ENCODE data around the gene USP53.

Gene USP53

DNA sequence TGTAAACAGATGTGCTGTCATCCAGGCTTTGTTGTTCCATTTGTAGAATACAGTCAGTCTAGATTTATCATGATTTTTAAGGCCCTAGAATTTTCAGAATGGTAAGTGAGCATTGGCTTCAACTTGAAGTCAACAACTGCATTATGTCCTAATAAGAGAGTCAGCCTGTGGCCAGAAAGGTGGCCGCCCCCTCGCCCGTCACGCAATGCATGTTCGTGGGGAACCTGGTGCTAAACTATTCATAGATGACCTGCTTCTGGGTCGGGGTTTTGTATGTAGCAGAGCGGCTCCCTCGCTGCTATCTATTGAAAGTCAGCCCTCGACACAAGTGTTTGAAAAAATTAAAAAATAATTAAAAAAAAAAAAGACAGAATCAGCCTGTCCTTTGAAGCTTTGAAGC lies 24.7 kb downstream of the USP53 start:
- Histone ChIP-seq H3K27me3 (ENCODE audit: insufficient read depth, low read length, poor library complexity) (no peaks in the 10 kb centered on the region), H4K20me1 (ENCODE audit: insufficient read depth, low read length) (no peaks in the 10 kb centered on the region), H3K36me3 (ENCODE audit: insufficient read depth, low read length) (no peaks in the 10 kb centered on the region), H2AFZ (ENCODE audit: low read depth, low read length) (no peak overlapping the region), H3K27ac (ENCODE audit: low read length) (no peak overlapping the region), H3K9me3 (ENCODE audit: insufficient read depth, low read length, severe bottlenecking) (no peaks in the 10 kb centered on the region), H3K4me1 (ENCODE audit: insufficient read depth, low read length) (no peaks in the 10 kb centered on the region), H3K4me2 (ENCODE audit: insufficient read depth, low read length) (no peak overlapping the region), H3K9ac (ENCODE audit: low read depth, low read length) (no peak overlapping the region), H3K79me2 (ENCODE audit: insufficient read depth, low read length) (no peaks in the 10 kb centered on the region), H3K4me3 (ENCODE audit: low read depth in 1 of 2, low read length in 2 of 2) (no peak overlapping the region)
- TF ChIP-seq EZH2 (IDR thresholded peaks at IDR 0.05; ENCODE audit: borderline replicate concordance, low read depth, low read length, severe bottlenecking), result no peak
- TF ChIP-seq CTCF (IDR thresholded peaks at IDR 0.05; ENCODE audit: borderline replicate concordance, extremely low read depth, low read length, poor library complexity, severe bottlenecking), result no peak
- no peak for ATAC-seq (ENCODE audit: insufficient read depth, low read depth)
- no peak for DNase-seq

- Histone ChIP-seq H3K4me2 (ENCODE audit: insufficient read depth, low read length) (no peak overlapping the region), H3K79me2 (ENCODE audit: insufficient read depth, low read length) (no peaks in the 10 kb centered on the region), H3K36me3 (ENCODE audit: insufficient read depth, low read length) (no peaks in the 10 kb centered on the region), H3K9ac (ENCODE audit: low read depth, low read length) (no peak overlapping the region), H3K9me3 (ENCODE audit: insufficient read depth, low read length, severe bottlenecking) (no peaks in the 10 kb centered on the region), H3K4me1 (ENCODE audit: insufficient read depth, low read length) (no peaks in the 10 kb centered on the region), H3K27me3 (ENCODE audit: insufficient read depth, low read length, poor library complexity) (no peaks in the 10 kb centered on the region), H3K27ac (ENCODE audit: low read length) (no peak overlapping the region), H2AFZ (ENCODE audit: low read depth, low read length) (no peak overlapping the region), H3K4me3 (ENCODE audit: low read depth in 1 of 2, low read length in 2 of 2) (no peak overlapping the region), H4K20me1 (ENCODE audit: insufficient read depth, low read length) (no peaks in the 10 kb centered on the region)
- no peak for TF ChIP-seq CTCF (IDR thresholded peaks at IDR 0.05; ENCODE audit: borderline replicate concordance, extremely low read depth, low read length, poor library complexity, severe bottlenecking)
- TF ChIP-seq EZH2 (IDR thresholded peaks at IDR 0.05; ENCODE audit: borderline replicate concordance, low read depth, low read length, severe bottlenecking), result no peak
- no peak for ATAC-seq (ENCODE audit: insufficient read depth, low read depth)
- no peak for DNase-seq
Measured at GRCh38 chr4:119237642-119238041, 25.1 kb downstream of the USP53 start.

DNA sequence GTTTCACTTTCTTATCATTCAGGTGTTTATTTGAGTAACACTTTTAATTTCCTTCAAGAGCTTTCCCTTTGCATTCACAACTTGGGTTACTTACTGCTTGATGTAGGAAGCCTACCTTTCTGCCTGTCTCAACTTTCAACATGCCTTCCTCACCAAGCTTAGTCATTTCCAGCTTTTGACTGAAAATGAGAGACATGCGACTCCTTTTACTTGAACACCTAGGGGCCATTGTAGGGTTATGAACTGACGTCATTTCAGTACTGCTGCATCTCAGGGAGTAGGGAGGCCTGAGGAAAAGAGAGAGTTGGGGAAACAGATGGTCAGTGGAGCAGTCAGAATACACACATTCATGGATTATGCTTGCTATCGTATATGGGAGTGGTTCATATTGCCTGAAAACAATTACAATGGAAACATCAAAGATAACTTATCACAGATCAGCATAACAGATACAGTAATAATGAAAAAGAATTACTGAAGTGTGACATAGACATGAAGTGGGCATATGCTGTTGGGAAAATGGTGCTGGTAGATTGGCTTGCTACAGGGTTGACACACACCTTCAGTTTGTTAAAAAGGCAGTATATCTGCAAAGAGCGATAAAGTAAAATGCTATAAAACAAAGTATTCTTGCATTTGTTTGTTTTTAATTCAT lies 25.7 kb downstream of the USP53 start:
- no peak overlapping the region for H3K27ac ChIP-seq (ENCODE audit: low read length)
- no peaks in the 10 kb centered on the region for H3K4me1 ChIP-seq (ENCODE audit: insufficient read depth, low read length)
- H2AFZ ChIP-seq (ENCODE audit: low read depth, low read length), result no peak overlapping the region
- no peaks in the 10 kb centered on the region for H3K9me3 ChIP-seq (ENCODE audit: insufficient read depth, low read length, severe bottlenecking)
- H3K36me3 ChIP-seq (ENCODE audit: insufficient read depth, low read length), result no peaks in the 10 kb centered on the region
- no peak overlapping the region for H3K9ac ChIP-seq (ENCODE audit: low read depth, low read length)
- no peak overlapping the region for H3K4me2 ChIP-seq (ENCODE audit: insufficient read depth, low read length)
- no peaks in the 10 kb centered on the region for H4K20me1 ChIP-seq (ENCODE audit: insufficient read depth, low read length)
- H3K27me3 ChIP-seq (ENCODE audit: insufficient read depth, low read length, poor library complexity), result no peaks in the 10 kb centered on the region
- no peaks in the 10 kb centered on the region for H3K79me2 ChIP-seq (ENCODE audit: insufficient read depth, low read length)
- DNase-seq (no peak), ATAC-seq (ENCODE audit: insufficient read depth, low read depth) (no peak)
- H3K4me3 ChIP-seq (ENCODE audit: low read depth in 1 of 2, low read length in 2 of 2), result no peak overlapping the region
- no peak for TF ChIP-seq CTCF (IDR thresholded peaks at IDR 0.05; ENCODE audit: borderline replicate concordance, extremely low read depth, low read length, poor library complexity, severe bottlenecking)
- TF ChIP-seq EZH2 (IDR thresholded peaks at IDR 0.05; ENCODE audit: borderline replicate concordance, low read depth, low read length, severe bottlenecking), result no peak

All from DND-41 (cell line).